ENCODE measurements around the gene CNP.

Gene CNP

DNA sequence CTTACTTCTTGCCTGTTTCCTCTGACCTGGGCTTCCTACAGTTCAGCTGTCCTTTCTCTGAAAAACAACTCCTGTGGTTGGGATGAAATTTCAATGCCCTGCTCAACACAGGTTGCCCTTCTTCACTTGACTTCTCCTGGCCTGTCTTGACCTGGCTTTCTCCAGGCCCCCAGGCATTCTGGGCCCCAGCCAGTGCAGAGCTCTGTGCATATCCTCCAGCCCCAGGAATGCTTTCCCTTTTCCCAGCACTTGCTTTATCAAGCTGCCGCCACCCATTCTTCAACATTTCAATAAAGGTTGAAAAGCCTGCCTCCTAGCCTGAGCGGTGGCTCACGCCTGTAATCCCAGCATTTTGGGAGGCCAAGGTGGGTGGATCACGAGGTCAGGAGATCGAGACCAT is 25.4 kb upstream of the CNP start:
- DNase-seq (ENCODE audit: low read depth, low spot score) = no peak

DNA sequence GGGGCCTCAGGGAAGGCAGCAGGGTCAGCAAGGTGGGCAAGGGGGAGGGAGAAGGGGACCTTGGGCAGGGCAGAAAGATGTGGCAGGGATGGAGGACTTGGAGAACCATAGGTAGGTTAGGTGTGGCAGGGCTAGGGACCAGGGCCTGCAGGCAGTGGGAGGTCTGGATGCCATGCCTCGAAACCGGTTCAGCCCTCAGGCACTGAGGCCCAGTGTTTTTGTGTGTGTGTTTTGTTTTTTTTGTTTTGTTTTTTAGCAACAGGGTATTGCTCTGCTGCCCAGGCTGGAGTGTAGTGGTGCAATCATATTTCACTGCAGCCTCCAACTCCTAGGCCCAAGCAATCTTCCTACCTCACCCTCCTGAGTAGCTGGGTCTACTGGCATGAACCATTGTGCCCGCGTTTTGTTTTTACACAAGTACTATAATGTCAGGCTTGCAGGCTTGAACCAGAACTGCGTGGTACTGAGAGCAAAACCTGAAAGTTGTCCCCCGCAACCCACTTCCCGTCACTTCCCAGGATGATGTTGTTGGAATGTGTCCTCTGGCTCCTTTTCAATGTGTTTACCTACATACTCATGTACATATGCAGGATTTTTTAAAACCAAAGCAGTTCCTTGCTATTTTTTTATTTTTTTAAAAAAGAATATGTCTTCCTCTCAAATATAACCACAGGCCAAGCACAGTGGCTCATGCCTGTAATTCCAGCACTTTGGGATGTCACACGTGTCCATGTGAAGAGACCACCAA is 23.8 kb upstream of the CNP start:
- DNase-seq (ENCODE audit: low read depth, low spot score) = no peak

DNA sequence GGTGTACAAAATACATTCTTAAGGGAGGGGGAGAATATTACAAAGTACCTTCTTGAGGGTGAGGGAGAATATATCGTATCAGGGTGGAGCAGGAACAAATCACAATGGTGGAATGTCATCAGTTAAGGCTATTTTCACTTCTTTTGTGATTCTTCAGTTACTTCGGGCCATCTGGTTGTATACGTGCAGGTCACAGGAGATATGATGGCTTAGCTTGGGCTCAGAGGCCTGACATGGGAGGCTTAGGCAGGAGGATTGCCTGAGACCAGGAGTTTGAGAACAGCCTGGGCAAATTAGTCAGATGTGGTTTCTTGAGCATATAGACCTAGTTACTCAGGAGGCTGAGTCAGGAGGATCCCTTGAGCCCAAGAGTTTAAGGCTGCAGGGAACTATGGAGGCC is 23.1 kb upstream of the CNP start:
- DNase-seq (ENCODE audit: low read depth, low spot score) = no peak

DNA sequence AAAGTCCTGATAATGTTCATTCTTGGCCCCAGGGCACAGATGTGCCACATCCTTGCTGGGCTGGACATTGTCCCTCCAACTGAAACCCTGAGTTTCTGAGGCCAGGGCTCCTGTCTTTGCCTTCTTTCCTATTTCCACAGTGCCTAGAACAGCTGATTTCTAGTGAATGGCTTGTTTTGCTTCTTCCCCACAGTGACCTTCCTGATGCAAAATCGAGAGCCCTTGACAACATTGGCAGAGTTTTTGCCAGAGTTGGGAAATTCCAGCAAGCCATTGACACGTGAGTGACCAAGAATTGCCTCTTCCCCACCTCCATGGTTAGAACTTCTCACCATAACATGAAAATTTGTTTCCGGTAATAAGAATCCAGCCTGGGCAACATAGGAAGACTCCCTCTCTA is 21.7 kb upstream of the CNP start:
- DNase-seq (ENCODE audit: low read depth, low spot score) = no peak

DNA sequence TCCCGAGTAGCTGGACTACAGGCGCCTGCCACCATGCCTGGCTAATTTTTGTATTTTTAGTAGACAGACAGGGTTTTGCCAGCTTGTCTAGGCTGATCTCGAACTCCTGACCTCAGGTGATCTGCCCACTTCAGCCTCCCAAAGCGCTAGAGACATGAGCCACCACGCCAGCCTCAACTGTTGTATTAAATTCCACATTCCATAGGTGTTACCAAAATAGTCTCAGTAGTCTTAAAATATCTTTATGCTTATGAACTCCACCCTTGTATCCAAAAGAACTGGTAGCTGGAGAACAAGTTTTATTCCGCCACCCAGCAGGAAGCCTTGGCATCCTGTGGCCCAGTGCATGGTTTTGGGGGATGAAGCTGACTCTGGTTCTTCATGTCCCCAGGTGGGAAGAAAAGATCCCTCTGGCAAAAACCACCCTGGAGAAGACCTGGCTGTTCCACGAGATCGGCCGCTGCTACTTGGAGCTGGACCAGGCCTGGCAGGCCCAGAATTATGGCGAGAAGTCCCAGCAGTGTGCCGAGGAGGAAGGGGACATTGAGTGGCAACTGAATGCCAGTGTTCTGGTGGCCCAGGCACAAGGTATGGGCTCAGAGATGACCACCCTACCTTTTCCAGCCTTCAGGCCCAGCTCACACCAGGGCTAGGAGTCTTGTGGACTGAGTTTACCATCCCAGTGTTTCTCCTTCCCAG is 17.7 kb upstream of the CNP start:
- no peak for DNase-seq (ENCODE audit: low read depth, low spot score)

DNA sequence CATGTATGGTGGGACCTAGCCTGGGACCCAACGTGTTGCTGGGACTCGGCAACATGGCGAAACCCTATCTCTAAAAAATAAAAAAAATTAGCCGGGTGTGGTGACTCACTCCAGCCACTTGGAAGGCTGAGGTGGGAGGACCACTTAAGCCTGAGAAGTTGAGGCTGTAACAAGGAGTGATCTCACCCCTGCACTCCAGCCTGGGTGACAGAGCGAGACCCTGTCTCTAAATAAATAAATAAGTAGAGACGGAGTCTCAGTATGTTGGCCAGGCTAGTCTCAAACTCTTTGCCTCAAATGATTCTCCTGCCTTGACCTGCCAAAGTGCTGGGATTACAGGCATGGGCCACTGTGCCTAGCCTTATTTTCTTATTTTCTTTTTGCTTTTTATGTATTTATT is 10.1 kb upstream of the CNP start:
- no peak for DNase-seq (ENCODE audit: low read depth, low spot score)

DNA sequence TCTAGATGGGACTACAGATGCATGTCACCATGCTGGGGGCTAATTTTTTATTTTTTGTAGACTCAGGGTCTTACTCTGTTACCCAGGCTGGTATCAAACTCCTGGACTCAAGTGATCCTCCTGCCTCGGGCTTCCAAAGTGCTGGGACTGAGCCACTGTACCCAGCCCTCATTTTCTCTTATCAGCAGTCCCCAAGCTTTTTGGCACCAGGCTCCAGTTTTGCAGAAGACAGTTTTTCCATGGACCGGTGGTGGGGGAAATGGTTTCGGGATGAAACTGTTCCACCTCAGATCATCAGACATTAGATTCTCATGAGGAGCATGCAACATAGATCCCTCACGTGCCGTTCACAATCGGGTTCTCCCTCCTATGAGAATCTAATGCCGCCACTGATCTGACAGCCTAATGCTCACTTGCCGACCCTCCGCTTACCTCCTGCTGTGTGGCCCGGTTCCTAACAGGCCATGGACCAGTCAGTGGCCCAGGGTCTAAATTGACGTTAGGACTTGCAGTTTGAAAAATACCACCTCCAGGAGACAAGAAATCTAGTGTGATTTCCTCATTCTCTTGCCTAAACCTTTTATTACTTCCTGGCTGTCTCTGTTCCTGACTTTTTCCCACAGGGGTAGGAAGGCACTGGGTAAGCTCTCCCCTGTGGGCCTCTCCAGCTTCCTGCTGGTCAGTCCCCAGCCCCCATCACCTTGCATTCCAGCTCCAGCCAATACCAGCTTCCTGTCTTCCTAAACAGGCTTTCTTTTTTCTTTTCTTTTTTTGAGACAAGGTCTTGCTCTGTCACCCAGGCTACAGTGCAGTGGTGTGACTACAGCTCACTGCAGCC is 9.3 kb upstream of the CNP start:
- no peak for DNase-seq (ENCODE audit: low read depth, low spot score)

DNA sequence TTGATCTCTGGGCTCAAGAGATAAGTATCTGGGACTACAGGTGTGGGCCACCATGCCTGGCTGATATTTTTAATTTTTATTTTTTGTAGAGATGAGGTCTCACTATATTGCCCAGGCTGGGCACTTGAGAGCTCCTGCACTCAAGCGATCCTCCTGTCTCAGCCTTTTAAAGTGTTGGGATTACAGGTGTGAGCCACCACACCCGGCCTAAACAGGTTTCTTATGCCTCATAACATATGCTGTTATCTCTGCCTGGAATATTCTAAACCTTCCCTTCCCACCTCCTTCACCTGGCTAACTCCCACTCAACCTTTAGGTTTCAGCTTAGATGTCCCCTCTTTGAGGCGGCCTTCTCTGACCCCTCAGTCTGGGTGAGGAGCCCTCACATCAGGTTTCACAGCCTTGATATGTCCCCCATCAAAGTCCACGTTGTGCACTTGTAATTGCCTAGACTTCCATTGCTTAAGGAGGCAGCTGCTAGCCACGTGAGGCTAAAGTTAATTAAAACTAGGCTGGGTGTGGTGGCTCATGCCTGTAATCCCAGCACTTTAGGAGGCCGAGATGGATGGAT is 8.6 kb upstream of the CNP start:
- DNase-seq (ENCODE audit: low read depth, low spot score) = no peak

DNA sequence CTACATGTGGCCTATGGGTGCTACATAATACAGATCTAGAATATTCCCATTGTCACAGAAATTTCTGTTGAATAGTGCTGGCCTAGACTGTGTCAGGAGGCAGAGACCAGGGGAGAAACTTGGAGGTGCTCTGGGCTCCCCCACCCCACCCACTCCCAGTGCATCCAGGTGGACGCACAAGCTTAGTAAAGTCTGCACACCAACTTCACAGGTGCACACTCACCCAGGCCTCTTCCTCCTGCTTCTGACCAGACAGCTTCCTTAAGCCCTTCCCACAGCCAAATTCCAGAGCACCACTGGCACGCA is 7.6 kb upstream of the CNP start:
- no peak for DNase-seq (ENCODE audit: low read depth, low spot score)

DNA sequence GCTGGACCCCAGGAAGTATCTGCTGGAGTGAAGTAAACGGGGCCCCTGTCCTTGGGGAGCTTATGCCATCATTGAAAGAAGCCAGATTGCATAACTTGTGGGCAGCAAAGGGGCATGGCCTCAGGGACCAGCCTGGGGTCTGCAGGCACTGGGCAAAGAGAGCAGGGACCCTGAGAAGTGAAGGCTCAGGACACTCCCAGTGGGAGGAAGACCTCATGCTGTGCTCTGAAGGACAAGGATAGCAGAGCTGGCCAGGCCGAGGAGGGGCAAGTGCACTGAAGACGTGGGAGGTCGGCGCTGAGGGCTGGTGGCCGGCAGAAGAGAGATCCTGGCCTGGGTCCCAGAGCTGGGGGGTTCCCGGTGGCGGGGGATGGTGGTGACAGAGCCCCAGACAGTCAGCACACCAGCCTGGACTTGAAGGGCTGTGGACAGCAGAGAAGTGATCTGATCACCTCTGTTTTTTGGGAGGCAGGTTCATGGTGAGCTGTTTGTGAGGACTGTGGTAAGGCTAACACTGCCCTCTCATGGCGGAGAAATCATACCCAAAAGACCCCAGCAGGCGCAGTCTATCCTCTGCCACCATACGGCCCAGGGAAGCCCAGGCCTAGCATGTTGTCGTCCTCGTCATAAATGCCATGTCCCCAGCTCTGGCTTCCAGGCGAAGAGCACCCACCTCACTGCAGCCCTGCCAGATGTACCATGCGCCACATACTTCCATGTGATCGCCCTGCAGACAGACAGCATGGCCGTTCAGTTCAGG is 7.1 kb upstream of the CNP start:
- DNase-seq (ENCODE audit: low read depth, low spot score) = peak; percentile 71

DNA sequence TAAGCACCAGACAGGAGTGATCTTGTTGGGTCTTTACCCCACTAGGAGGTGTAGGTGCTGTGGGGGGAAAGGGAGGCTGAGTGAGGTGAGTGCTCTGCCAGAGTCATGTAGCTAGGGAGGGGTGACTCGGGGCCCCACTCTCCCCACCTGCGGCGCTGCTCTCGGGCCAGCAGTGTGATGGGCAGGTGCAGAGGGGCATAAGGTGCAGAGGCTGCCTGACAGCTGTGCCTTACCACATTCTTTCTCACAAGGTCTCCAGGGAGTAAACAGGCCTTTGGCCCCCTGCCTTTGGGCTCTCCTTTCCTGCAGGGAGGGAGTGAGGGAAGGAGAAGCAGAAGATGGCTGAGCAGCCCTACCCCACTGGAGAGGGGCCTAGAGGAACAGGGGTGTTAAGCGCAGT is 4.5 kb upstream of the CNP start:
- no peak for DNase-seq (ENCODE audit: low read depth, low spot score)

DNA sequence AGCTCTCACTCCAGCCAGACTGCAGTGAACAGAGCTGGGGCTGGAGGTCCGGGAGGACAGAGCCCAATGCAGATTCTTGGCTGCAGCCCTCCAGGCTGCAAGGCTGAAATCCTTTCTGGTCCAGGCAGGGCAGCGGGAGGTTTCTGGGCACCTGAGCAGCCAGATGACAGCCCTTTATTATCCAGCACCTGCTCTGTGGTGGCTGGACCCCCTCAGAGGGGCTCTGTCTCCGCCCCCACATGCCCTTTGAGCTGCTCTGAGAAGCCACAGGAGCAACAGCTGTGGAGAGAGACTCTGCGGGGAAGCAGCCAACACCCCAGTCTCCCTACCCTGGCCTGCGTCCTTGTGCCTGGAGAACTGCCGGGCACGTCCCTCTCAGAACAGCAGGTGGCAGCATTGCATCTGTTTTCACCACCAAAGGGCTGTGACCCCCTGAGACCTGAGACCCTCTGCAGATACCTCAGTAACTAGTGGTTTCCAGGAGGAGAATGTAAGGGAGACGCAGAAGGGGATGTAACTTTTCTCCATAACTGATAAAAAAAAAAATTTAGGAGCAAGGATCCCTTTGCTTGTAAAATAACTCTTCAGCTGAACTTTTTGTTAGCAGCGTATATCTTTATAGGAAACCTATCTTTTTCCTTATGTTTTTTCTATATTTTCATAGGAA is 3.7 kb upstream of the CNP start:
- DNase-seq (ENCODE audit: low read depth, low spot score) = no peak

DNA sequence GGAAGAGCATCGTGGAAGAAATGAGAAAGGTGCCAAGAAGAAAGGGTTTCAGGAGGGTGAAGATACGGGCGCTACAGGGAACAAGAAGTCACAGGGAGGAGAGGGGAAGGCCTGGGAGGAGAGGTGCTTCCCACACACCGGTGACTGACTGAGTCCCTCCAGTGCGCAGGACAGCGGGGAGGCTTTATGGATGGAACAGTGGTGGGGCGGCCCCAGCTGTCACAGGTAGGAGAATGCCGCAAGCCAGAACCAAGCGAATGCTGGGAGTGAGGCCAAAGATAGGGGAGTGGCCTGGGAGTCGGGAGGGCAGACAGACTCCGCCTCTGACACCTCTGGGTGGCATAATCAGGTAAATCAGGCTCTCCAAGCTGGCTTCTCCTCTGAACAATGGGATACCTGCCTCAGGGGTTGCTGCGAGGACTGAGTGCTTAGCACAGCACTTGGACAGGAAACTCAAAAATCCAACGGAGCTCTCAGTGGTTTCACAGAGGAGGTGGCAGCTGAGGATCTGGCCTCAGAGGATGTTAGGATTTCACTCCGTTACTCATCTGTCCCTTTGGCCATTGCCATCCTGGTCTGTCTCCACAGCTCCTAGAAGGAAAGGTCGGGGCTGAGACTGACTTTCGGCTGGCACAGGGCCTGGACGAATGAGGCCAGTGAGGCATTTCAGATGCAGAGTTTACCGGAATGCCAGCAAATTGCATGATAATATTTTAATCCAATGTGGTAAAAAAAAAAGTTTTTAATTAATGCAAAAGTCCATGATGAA is 717 bp upstream of the CNP start:
- DNase-seq (ENCODE audit: low read depth, low spot score) = peak; percentile 68

DNA sequence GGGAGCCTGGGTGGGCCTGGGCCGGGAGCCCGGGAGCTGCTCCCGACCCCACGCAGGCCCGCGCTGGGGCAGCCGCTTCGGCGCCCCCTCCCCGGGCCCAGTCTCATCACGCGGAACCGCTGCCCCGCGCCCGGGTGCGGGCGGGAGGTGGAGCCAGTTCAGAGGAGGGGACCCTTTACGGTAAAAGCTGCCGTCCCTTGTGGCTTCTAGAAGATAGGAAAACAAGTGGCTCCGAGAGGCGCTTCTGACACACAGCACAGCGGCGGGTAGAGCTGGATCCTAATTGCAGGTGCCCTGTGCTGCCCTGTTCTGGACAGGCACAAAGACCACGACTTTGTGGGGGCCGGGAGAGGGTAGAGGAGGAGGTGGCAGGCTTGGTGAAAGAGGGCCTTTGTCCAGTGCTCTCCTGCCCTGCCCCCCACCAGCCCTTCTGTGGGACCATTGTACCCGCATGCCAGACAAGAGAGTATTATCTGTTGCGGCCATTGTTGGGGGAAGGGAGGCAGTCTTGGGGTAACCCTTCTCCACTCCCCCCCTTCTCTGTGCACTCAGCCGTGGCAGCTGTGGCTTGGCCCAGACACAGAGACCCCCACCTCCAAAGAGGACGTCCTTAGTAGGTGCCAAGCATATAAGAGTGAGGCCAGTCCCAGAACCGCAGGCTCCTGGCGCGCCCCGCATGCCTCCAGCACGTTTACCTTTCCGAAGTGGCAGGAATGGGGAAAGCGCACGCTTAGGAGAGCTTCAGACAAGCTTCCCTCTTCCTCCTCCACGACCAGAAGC is 736 bp downstream of the CNP start:
- DNase-seq (ENCODE audit: low read depth, low spot score) = no peak

DNA sequence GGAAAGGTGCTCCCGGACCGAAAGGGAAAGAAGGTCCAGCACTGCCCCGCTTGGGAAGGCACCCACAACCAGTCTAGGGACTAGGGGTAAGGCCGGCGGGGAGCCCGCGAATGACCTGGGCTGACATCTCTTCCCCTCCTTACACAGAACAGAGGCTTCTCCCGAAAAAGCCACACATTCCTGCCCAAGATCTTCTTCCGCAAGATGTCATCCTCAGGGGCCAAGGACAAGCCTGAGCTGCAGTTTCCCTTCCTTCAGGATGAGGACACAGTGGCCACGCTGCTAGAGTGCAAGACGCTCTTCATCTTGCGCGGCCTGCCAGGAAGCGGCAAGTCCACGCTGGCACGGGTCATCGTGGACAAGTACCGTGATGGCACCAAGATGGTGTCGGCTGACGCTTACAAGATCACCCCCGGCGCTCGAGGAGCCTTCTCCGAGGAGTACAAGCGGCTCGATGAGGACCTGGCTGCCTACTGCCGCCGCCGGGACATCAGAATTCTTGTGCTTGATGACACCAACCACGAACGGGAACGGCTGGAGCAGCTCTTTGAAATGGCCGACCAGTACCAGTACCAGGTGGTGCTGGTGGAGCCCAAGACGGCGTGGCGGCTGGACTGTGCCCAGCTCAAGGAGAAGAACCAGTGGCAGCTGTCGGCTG is 1.5 kb downstream of the CNP start:
- no peak for DNase-seq (ENCODE audit: low read depth, low spot score)

DNA sequence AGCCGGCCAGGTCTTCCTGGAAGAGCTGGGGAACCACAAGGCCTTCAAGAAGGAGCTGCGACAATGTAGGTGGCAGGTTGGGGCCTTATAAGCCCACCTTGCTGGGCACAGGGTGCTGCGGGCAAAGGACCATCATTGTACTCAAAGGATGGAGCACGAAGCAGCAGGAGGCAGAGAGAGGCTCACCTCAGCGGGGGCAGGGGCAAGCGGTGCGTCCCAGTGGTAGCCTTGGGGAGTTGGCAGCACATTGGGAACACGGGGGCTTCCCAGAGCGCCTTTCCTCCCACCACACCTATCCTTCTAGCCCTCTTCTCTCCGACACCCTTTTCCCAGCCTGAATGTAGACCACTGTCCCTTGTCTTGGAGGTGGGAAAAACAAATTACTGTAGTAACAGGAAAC is 2.1 kb downstream of the CNP start:
- DNase-seq (ENCODE audit: low read depth, low spot score) = no peak

DNA sequence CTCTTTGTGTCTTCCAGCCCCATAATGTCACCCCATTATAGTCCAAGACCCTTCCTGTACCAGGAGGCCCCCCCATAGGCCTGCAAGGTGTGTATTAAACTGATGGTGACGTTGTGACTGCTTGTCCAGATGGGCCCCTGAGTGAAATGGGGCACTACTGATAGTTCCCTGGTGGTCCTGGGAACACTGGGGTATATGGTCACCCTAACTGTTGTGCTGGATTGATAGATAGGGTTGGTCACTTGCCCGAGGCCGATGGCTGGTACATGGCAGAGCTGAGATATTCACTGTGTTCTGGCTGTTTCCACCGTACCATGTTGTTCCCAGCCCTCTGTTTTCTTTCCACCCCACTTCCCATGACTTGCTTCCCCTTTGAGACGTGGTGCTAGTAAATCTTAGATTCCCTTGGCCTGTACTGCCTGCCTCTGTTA is 4.3 kb downstream of the CNP start:
- DNase-seq (ENCODE audit: low read depth, low spot score) = no peak

DNA sequence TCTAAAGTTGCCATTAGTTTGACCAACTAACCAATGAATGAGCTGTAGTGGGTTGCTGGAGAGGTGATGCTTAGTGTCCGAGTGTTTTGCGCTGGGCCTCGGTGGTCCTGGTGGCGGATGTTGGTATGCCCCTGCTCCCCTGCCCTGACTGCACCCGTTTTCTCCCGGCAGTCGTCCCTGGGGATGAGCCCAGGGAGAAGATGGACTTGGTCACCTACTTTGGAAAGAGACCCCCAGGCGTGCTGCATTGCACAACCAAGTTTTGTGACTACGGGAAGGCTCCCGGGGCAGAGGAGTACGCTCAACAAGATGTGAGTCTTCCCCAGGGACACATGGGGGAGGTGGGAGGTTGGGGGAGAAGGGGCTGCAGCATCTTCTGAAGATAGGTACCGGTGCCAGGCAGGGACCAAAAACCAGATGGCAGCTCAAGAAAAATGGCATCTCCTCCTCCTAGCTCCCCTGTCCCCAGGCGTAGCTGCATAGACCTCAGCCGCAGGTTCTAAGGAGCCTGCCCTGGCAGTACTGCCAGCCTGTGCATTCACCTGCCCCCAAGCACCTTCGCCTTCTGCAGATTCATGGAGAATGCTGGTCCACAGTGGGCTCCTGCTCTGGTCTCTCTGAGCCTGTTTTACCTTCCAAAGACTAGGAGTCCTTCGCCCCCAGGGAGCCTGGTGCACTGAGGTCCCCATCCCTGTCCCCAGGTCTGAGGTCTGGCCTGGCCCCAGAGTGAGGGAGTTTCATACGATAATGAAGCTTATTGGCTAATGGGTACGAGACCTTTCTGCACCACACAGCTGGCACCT is 5.3 kb downstream of the CNP start:
- no peak for DNase-seq (ENCODE audit: low read depth, low spot score)

Data from iPS DF 19.7 (cell line).